ENCODE results near the gene ANKS1A.
"Not testable (repeated sequence)": the region's sequence is repeated elsewhere in the genome, so short reads cannot be mapped to it uniquely, and the experiment has no call there.

ANKS1A gene

DNA sequence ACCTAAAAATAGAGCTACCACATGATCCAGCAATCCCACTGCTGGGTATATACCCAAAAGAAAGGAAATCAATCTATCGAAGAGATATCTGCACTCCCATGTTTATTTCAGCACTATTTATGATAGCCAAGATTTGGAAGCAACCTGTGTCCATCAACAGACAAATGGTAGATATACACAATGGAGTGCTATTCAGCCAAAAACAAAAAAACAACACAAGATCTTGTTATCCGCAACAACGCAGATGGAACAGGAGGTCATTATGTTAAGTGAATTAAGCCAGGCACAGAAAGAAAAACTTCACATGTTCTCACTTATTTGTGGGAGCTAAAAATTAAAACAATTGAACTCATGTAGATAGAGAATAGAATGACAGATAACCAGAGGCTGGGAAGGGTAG, 249.1 kb downstream of the ANKS1A start:
- DNase-seq: not testable (repeated sequence)

DNA sequence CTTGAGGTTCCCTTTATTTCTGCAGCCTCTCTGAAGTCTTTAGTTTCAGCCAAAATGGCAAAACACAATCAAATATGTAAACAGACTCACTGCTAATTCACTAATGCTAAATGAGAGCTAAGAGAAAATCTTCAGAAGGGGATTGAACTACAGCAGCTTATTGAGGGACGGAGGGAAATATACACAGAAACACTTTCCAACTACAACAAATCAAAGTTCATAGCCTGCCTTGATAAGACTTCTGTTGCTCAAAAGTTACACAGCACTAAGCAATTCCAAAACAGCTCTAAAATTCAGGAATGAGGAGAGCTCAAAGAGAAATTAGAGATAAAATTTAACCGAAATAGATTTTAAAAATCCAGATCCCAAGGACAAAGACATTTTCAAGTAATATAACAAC, 250.4 kb downstream of the ANKS1A start:
- no peak for DNase-seq

DNA sequence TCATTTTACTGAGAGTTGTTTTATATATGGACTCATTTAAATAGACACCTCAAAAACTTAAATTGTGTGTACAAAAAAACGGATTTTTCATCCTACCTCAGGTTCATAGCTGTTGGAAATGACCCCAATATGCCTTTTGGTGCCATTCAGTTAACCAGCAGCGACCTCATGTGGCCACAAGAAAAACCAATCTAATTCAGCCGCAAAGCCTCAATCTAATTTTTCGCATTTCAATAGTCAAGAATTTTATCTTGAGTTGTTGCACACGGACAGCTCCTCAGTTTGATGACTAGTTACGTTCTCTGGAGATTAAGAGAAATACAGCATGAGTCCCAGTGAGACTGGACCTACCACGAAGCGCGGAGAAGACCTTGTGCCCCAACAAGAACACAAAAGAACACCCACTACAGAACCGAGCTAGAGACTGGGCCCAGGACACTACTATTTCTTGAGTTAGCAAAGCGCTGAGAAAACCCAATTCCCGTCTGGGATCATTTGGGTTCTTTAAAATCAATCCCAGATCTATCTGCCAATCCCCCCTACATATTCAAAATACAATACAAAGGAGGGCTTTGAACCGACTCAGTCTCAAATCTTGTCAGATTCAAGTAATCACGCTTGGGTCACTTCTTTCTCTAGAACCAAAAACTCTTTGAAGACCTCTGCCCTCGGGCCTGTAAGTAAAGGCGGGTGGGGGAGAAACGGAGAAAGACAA, 251.0 kb downstream of the ANKS1A start:
- DNase-seq: peak; percentile 29

DNA sequence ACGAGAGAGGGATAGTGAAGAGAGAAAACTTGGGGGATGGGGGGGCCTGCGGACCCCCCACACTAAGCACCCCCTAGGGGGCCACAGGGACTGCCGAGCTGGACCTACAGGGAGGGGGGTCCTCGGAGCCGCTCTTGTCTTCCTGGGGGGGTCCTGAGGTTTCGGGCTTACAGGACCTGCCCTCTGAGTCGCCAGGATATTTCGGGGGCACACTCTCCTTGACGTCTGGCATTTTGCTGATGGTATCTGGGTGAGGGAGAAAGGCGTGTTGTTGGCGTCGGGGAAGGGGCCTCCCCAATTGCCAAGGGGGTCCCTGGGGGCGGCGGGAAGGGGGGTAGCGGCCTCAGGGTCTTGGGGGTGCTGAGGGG, 251.6 kb downstream of the ANKS1A start:
- no peak for DNase-seq
